GM13976 (cell line): Measurements from ENCODE around the gene NFATC4.

ENCODE experiments used
- DNase-seq: peaks from one replicate; pipeline ENCODE4 v3.0.0; 2012; ENCODE audit warnings: low spot score
- CTCF ChIP-seq: IDR thresholded peaks from 2 replicates; pipeline ENCODE4 v1.5.1; 2012; ENCODE audit warnings: borderline replicate concordance, mild to moderate bottlenecking; ENCODE audit not compliant: insufficient read depth; ENCODE audit errors: extremely low read depth, missing control alignments, control extremely low read depth
- in situ Hi-C: fragments of 300-500 bp; cut with MboI; formaldehyde crosslinking; loops from one replicate; pipeline ENCODE4 v1.12.0; 2022; ENCODE audit warnings: low sequenced_read_pairs, mixed read lengths, inconsistent platforms; ENCODE audit not compliant: unreplicated experiment

The NFATC4 gene

DNA sequence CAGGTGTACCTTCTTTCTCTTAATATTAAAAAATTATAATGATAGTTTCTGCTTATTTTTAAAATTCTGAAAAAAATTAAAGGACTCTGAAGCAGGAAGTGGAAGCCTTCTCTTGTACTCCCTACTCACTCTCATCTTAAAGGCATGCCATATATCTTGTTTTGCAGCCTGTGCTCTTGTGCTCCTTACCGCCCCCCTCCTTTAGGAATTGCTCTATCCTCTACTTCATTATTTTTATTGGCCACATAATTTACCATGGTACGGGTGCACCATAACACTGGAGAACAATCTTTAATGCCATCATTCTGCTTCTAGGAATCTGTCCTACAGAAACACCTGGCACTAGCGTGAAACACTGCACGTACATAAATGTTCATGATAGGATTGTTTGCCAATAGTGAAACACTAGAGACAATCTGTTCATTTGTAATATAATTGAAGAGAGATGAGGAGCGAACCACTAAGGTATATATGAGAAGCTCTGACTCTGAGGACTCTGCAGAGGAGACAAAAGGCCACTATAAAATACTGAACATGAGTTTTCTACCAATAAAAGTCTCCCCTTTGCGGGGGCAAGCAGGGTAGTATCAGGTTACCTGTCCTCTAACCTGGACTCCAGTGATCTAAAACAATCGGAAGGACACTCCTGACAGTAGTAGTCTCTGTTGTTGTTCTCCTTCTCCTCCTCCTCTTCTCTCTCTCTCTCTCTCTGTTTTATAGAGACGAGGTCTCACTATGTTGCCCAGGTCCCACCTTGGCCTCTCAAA, 24.5 kb downstream of the NFATC4 start:
- in situ Hi-C loops = no loop called here
- no peak for TF ChIP-seq CTCF
- DNase-seq = no peak

DNA sequence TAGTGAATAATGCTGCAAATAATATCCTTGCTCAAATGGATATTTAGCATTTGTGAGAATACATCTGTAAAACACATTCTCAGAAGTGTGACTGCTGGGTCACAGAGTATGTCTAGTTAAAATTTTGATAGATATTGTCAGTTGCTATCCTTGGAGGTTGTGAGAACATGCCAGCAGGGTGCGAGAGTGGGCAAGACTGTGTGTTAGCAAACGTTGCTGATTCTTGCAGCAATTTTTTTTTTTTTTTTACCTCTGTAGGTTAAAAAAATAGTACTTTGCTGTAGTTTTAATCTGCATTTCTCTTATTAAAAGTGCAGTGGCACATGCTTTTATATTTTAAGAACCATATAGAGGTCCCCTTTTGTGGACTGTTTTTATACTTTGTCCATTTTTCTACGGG, 26.3 kb downstream of the NFATC4 start:
- DNase-seq = no peak
- in situ Hi-C loops = no loop called here
- TF ChIP-seq CTCF = no peak

- in situ Hi-C loops = no loop called here
- TF ChIP-seq CTCF = no peak
Observed at GRCh38 chr14:24395609-24396582, 27.9 kb downstream of the NFATC4 start.

GRCh38 chr14:24397639-24398292, 29.8 kb downstream of the NFATC4 start:
- no peak for TF ChIP-seq CTCF
- no peak for DNase-seq
- in situ Hi-C loops = no loop called here

More at GRCh38 chr14:24395609-24396582, 27.9 kb downstream of the NFATC4 start:
- DNase-seq = no peak

- in situ Hi-C loops = no loop called here
- no peak for TF ChIP-seq CTCF
- DNase-seq = no peak
Observed at GRCh38 chr14:24398293-24398652, 30.3 kb downstream of the NFATC4 start.
